GM12878 (cell line): Measurements from ENCODE around the gene PDCD7. TPM values are rescaled to one million over a fixed set of nuclear protein-coding genes. Genes with fewer than 3 reads are reported as not detected.
"Not testable (repeated sequence)": the region's sequence is repeated elsewhere in the genome, so short reads cannot be mapped to it uniquely, and the experiment has no call there.

Source experiments
- ATAC-seq: fragments of 200-7000 bp; cut with Tn5 transposase; 3 replicates; pipeline ENCODE4 v1.9.1; 2020; ENCODE audit warnings: mild to moderate bottlenecking, moderate library complexity
- BruUV-seq: library from RNA; stranded (reverse); fragments of 400-500 nt; replicated peaks from 2 replicates; lab custom pipeline; 2021; lab: Mats Ljungman, UMichigan
- CTCF ChIA-PET: fragments of 300-600 bp; sonication (Branson Sonifier 250); formaldehyde crosslinking; extraction: SDS; loops from one replicate; lab custom pipeline; 2021; ENCODE audit warnings: inconsistent platforms; lab: Yijun Ruan, JAX
- POLR2A ChIA-PET: fragments of 350-600 bp; formaldehyde crosslinking; extraction: SDS; loops from one replicate; lab custom pipeline; 2021; ENCODE audit warnings: inconsistent platforms; lab: Charles Lee
- RAD21 ChIA-PET: fragments of 300-600 bp; sonication (Branson Sonifier 250); formaldehyde crosslinking; loops from one replicate; lab custom pipeline; 2023; ENCODE audit warnings: antibody characterized with exemption; ENCODE audit not compliant: unreplicated experiment; lab: Charles Lee
- SMC1A ChIA-PET: fragments of 300-600 bp; sonication (Branson Sonifier 250); formaldehyde crosslinking; loops from one replicate; lab custom pipeline; 2023; ENCODE audit not compliant: unreplicated experiment, uncharacterized antibody; lab: Charles Lee
- DNase-seq: peaks from one replicate; pipeline ENCODE4 v3.0.0-alpha.2; 2011; ENCODE audit warnings: low read depth, low spot score
- FAIRE-seq: peaks from 3 replicates; lab custom pipeline; 2011; peaks lifted over from hg19 to GRCh38; lab: Jason Lieb, UNC
- H2AFZ ChIP-seq: 2 replicates; pipeline ENCODE4 v1.6.0; 2011; ENCODE audit warnings: low read depth, low read length, control low read depth; ENCODE audit not compliant: control insufficient read depth
- H3K27ac ChIP-seq: 2 replicates; pipeline ENCODE4 v1.5.1; 2011; ENCODE audit warnings: control low read depth; ENCODE audit not compliant: control insufficient read depth, insufficient read depth
- H3K27me3 ChIP-seq, 2 experiments: replicated peaks in 1 of 2; 2 replicates each; pipeline versions ENCODE4 v1.6.0 to v1.6.1; 2011; ENCODE audit warnings: low read length in 1 of 2; ENCODE audit not compliant: control insufficient read depth in 2 of 2, insufficient read depth in 2 of 2
- H3K36me3 ChIP-seq, 2 experiments: 2 replicates each; pipeline ENCODE4 v1.5.1; 2011; ENCODE audit warnings: low read length in 1 of 2; ENCODE audit not compliant: control insufficient read depth in 2 of 2, insufficient read depth in 2 of 2
- H3K4me1 ChIP-seq: 2 replicates; pipeline ENCODE4 v1.6.1; 2011; ENCODE audit warnings: mild to moderate bottlenecking, low read length, moderate library complexity, mixed read lengths; ENCODE audit not compliant: control insufficient read depth, insufficient read depth
- H3K4me2 ChIP-seq: 2 replicates; pipeline ENCODE4 v1.6.0; 2011; ENCODE audit warnings: control low read depth; ENCODE audit not compliant: control insufficient read depth, insufficient read depth
- H3K4me3 ChIP-seq: fragments of 200-600 bp; sonication (generic); 2 replicates; pipeline ENCODE4 v1.5.1; 2016
- H3K79me2 ChIP-seq: 2 replicates; pipeline ENCODE4 v1.6.0; 2011; ENCODE audit warnings: low read length; ENCODE audit not compliant: control insufficient read depth, insufficient read depth
- H3K9ac ChIP-seq: 2 replicates; pipeline ENCODE4 v1.8.0; 2011; ENCODE audit warnings: low read length, control low read depth, mixed read lengths; ENCODE audit not compliant: control insufficient read depth, insufficient read depth
- H3K9me3 ChIP-seq: replicated peaks from 3 replicates; pipeline ENCODE4 v1.5.1; 2011; ENCODE audit warnings: mild to moderate bottlenecking, low read length; ENCODE audit not compliant: control insufficient read depth, insufficient read depth
- H4K20me1 ChIP-seq: 2 replicates; pipeline ENCODE4 v1.6.0; 2011; ENCODE audit not compliant: control insufficient read depth, insufficient read depth
- CBFB ChIP-seq: IDR thresholded peaks from 2 replicates; pipeline ENCODE4 v1.6.1; 2016; ENCODE audit warnings: antibody characterized with exemption, low read depth
- EGR1 ChIP-seq, 2 experiments: IDR thresholded peaks; 1 replicate in 1 of 2; 2 replicates in 1 of 2; pipeline ENCODE4 v1.6.1; 2011 to 2012; ENCODE audit warnings: low read depth in 2 of 2, low read length in 2 of 2, borderline replicate concordance in 1 of 2, mild to moderate bottlenecking in 1 of 2, moderate library complexity in 1 of 2
- LARP7 ChIP-seq: fragments of 450-650 bp; IDR thresholded peaks from 2 replicates; pipeline ENCODE4 v1.6.1; 2017; ENCODE audit warnings: mild to moderate bottlenecking
- NR2C2 ChIP-seq: IDR thresholded peaks from 2 replicates; pipeline ENCODE4 v1.6.1; 2011; ENCODE audit warnings: borderline replicate concordance, low read depth; ENCODE audit not compliant: control insufficient read depth, insufficient read length
- POLR2AphosphoS2 ChIP-seq: IDR thresholded peaks from 2 replicates; pipeline ENCODE4 v1.6.1; 2011; ENCODE audit warnings: low read depth, mild to moderate bottlenecking, low read length, improper control_type of control experiment, moderate library complexity
- SMC3 ChIP-seq: IDR thresholded peaks from 2 replicates; pipeline ENCODE4 v1.6.1; 2011; ENCODE audit warnings: low read length, improper control_type of control experiment, borderline replicate concordance
- SREBF1 ChIP-seq: IDR thresholded peaks from 2 replicates; pipeline ENCODE4 v1.6.1; 2012; ENCODE audit warnings: mild to moderate bottlenecking, low read length
- TCF7 ChIP-seq: IDR thresholded peaks from 2 replicates; pipeline ENCODE4 v1.6.1; 2014; ENCODE audit warnings: antibody characterized with exemption, borderline replicate concordance
- WGBS: methylation state at CpG from one replicate; pipeline ENCODE4 v1.1.6; 2016; ENCODE audit warnings: low lambda C conversion rate; ENCODE audit not compliant: insufficient replicate concordance, insufficient coverage; ENCODE audit errors: missing lambda C conversion rate; 5-methylcytosine and 5-hydroxymethylcytosine counted together
- in situ Hi-C: fragments of 300-500 bp; cut with MboI; formaldehyde crosslinking; loops from 9 replicates; pipeline ENCODE4 v1.14.3; 2018; ENCODE audit warnings: mixed read lengths
- intact Hi-C: fragments of 100-400 bp; cut with micrococcal nuclease; formaldehyde crosslinking; loops from one replicate; pipeline ENCODE4 v1.14.2; 2022; ENCODE audit not compliant: unreplicated experiment
- polyA plus RNA-seq, 11 experiments: library from polyadenylated mRNA; depleted of rRNA in 4 of 11; unstranded in 6 of 11; stranded (reverse) in 5 of 11; fragments of >200 nt; fragmentation: Nextera tagmentation in 4 of 11; fragmentation: Illumina TruSeq in 1 of 11; extraction: Ambion mirVana in 4 of 11; extraction: Trizol in 1 of 11; gene quantifications; 1 replicate in 1 of 11; 2 replicates in 10 of 11; pipeline versions ENCODE4 v1.2.1 to v1.2.3, GENCODE V29; 2011 to 2016; ENCODE audit warnings: inconsistent platforms in 2 of 11, missing spikeins in 2 of 11, low read depth in 1 of 11
- total RNA-seq, 4 experiments: library from RNA; depleted of rRNA in 3 of 4; stranded (reverse); fragments of >200 nt in 3 of 4; fragmentation: Illumina TruSeq in 1 of 4; extraction: Trizol in 1 of 4; gene quantifications; 2 replicates each; pipeline versions ENCODE4 v1.2.1 to v1.2.3, GENCODE V29; 2013 to 2021
- TF ChIP-seq, protein P1 (sequence below): fragments of 450-650 bp; IDR thresholded peaks from 2 replicates; pipeline ENCODE4 v1.6.1; 2017; ENCODE audit warnings: mild to moderate bottlenecking, moderate library complexity

PDCD7 gene
- total and polyA plus RNA-seq, 10 of the 15 experiments (the other 5 are each of a cell fraction or from before 2014, with no cell fraction given), result 4.2 to 24.2 (median 13.4) TPM

DNA sequence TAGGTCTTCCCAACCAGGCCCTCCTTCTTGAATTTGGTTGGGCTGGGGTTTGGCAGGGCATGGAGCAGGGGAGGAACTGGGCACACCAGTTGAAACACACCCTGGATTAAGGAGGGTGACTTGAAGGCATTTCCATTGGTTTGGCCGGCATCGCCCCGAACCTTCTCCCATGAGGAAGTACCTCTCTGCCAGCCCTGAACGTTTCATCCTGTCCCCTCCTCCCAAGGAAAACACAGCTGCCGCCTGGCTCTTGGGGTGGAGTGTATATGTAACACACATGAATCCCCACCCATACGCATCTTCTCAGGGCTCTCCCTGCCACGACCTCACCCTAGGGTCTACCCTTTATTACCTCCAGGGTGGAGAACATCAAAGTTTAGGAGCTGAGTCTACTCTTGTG is 33.2 kb downstream of the PDCD7 start:
- ATAC-seq (no peak), DNase-seq (no peak), FAIRE-seq (no peak)
- TF ChIP-seq TCF7, result no peak
- TF ChIP-seq LARP7, result no peak
- TF ChIP-seq SREBF1, result no peak
- TF ChIP-seq NR2C2, result no peak
- no peak for TF ChIP-seq SMC3
- TF ChIP-seq CBFB, result no peak
- no peak for TF ChIP-seq POLR2AphosphoS2
- TF ChIP-seq, protein P1, sequence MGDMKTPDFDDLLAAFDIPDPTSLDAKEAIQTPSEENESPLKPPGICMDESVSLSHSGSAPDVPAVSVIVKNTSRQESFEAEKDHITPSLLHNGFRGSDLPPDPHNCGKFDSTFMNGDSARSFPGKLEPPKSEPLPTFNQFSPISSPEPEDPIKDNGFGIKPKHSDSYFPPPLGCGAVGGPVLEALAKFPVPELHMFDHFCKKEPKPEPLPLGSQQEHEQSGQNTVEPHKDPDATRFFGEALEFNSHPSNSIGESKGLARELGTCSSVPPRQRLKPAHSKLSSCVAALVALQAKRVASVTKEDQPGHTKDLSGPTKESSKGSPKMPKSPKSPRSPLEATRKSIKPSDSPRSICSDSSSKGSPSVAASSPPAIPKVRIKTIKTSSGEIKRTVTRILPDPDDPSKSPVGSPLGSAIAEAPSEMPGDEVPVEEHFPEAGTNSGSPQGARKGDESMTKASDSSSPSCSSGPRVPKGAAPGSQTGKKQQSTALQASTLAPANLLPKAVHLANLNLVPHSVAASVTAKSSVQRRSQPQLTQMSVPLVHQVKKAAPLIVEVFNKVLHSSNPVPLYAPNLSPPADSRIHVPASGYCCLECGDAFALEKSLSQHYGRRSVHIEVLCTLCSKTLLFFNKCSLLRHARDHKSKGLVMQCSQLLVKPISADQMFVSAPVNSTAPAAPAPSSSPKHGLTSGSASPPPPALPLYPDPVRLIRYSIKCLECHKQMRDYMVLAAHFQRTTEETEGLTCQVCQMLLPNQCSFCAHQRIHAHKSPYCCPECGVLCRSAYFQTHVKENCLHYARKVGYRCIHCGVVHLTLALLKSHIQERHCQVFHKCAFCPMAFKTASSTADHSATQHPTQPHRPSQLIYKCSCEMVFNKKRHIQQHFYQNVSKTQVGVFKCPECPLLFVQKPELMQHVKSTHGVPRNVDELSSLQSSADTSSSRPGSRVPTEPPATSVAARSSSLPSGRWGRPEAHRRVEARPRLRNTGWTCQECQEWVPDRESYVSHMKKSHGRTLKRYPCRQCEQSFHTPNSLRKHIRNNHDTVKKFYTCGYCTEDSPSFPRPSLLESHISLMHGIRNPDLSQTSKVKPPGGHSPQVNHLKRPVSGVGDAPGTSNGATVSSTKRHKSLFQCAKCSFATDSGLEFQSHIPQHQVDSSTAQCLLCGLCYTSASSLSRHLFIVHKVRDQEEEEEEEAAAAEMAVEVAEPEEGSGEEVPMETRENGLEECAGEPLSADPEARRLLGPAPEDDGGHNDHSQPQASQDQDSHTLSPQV, result no peak
- TF ChIP-seq EGR1 (IDR thresholded peaks at IDR 0.05; ENCODE audit: borderline replicate concordance in 1 of 2, low read depth in 2 of 2, low read length in 2 of 2), result no peak
- no TSS peak for BruUV-seq
- Histone ChIP-seq H3K27me3 (no peaks in the 10 kb centered on the region), H3K27ac (no peak overlapping the region), H4K20me1 (no peaks in the 10 kb centered on the region), H3K4me2 (no peak overlapping the region), H3K4me3 (no peak overlapping the region), H2AFZ (no peak overlapping the region), H3K9ac (no peak overlapping the region), H3K4me1 (no peaks in the 10 kb centered on the region), H3K36me3 (peaks cover 3 to 10% of the 10 kb centered on the region in 2 experiments; a peak in 3 of 4 replicates), H3K79me2 (no peaks in the 10 kb centered on the region), H3K9me3 (no peaks in the 10 kb centered on the region)
- POLR2A ChIA-PET, result no interaction called here
- in situ Hi-C loops (no loop called here), intact Hi-C loops (no loop called here)
- CTCF ChIA-PET, result interaction anchor here (1.1 to 2.1 kb wide), 7 partner anchors 14 to 368 kb away, joined by 3 to 18 read pairs (median 10); partner anchors contain the start of gene UBAP1L
- SMC1A ChIA-PET, result interaction anchor here (1.1 to 1.3 kb wide), 2 partner anchors 145 to 290 kb away, joined by 3 read pairs; no protein-coding TSS in a partner anchor
- 86% methylated on average over 6 of the region's 7 CpGs for WGBS
- RAD21 ChIA-PET, result interaction anchor here (0.5 kb wide), 1 partner anchor 48 kb away, joined by 4 read pairs; no protein-coding TSS in a partner anchor

DNA sequence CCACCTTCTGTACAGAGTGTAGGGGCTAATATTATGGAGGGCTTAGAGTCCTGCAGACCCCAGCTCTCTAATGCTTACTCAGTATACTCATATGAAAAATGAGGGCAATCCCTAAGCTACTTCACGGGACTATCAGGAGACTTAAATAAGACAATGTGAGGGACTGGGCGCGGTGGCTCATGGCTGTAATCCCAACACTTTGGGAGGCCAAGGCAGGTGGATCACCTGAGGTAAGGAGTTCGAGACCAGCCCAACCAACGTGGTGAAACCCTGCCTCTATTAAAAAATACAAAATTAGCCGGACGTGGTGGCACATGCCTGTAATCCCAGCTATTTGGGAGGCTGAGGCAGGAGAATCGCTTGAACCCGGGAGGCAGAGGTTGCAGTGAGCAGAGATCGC is 33.8 kb downstream of the PDCD7 start:
- DNase-seq, H3K4me1 ChIP-seq, POLR2A ChIA-PET, H3K9ac ChIP-seq, in situ Hi-C loops, ATAC-seq, BruUV-seq, H4K20me1 ChIP-seq, H3K36me3 ChIP-seq, intact Hi-C loops, H3K4me3 ChIP-seq, H2AFZ ChIP-seq, SMC1A ChIA-PET, H3K27ac ChIP-seq, H3K4me2 ChIP-seq, FAIRE-seq, H3K79me2 ChIP-seq, H3K9me3 ChIP-seq, H3K27me3 ChIP-seq: not testable (repeated sequence)
- ChIA-PET RAD21 (interaction anchor here (0.5 kb wide), 2 partner anchors 49 to 1473 kb away, joined by 3 to 4 read pairs; no protein-coding TSS in a partner anchor), CTCF (interaction anchor here (1.0 to 2.1 kb wide), 2 partner anchors 44 to 47 kb away, joined by 3 to 18 read pairs; no protein-coding TSS in a partner anchor)
- WGBS, result 97% methylated on average over 10 of the region's 10 CpGs
